ENCODE measurements around the gene TP53AIP1.

TP53AIP1 gene

GRCh38 chr11:128916037-128916572 is 26.6 kb downstream of the TP53AIP1 start:
- WGBS, 2 experiments (ENCODE audit: insufficient coverage in 2 of 2): no CpG with 5 or more reads among the region's 3 CpGs

GRCh38 chr11:128915149-128915521 is 27.5 kb downstream of the TP53AIP1 start:
- H3K36me3 ChIP-seq (ENCODE audit: control insufficient read depth, insufficient read depth, low read length): no peaks in the 10 kb centered on the region
- H3K27ac ChIP-seq (ENCODE audit: low read depth, low read length, severe bottlenecking): no peak overlapping the region
- no peaks in the 10 kb centered on the region for H3K4me1 ChIP-seq (ENCODE audit: control insufficient read depth, insufficient read depth, low read length, poor library complexity, severe bottlenecking)
- no peak overlapping the region for H3K4me3 ChIP-seq (ENCODE audit: extremely low read depth, insufficient read depth, low read length, poor library complexity, severe bottlenecking)
- H3K9me3 ChIP-seq (ENCODE audit: control insufficient read depth, low read length): no peaks in the 10 kb centered on the region
- WGBS, 2 experiments (ENCODE audit: insufficient coverage in 2 of 2): 88 to 100% methylated on average over 1 to 5 of the region's 6 CpGs

More at GRCh38 chr11:128916037-128916572, 26.6 kb downstream of the TP53AIP1 start:
- H3K9me3 ChIP-seq (ENCODE audit: control insufficient read depth, low read length): no peaks in the 10 kb centered on the region
- H3K27ac ChIP-seq (ENCODE audit: low read depth, low read length, severe bottlenecking): no peak overlapping the region
- no peaks in the 10 kb centered on the region for H3K36me3 ChIP-seq (ENCODE audit: control insufficient read depth, insufficient read depth, low read length)
- H3K4me1 ChIP-seq (ENCODE audit: control insufficient read depth, insufficient read depth, low read length, poor library complexity, severe bottlenecking): no peaks in the 10 kb centered on the region
- no peak overlapping the region for H3K4me3 ChIP-seq (ENCODE audit: extremely low read depth, insufficient read depth, low read length, poor library complexity, severe bottlenecking)

DNA sequence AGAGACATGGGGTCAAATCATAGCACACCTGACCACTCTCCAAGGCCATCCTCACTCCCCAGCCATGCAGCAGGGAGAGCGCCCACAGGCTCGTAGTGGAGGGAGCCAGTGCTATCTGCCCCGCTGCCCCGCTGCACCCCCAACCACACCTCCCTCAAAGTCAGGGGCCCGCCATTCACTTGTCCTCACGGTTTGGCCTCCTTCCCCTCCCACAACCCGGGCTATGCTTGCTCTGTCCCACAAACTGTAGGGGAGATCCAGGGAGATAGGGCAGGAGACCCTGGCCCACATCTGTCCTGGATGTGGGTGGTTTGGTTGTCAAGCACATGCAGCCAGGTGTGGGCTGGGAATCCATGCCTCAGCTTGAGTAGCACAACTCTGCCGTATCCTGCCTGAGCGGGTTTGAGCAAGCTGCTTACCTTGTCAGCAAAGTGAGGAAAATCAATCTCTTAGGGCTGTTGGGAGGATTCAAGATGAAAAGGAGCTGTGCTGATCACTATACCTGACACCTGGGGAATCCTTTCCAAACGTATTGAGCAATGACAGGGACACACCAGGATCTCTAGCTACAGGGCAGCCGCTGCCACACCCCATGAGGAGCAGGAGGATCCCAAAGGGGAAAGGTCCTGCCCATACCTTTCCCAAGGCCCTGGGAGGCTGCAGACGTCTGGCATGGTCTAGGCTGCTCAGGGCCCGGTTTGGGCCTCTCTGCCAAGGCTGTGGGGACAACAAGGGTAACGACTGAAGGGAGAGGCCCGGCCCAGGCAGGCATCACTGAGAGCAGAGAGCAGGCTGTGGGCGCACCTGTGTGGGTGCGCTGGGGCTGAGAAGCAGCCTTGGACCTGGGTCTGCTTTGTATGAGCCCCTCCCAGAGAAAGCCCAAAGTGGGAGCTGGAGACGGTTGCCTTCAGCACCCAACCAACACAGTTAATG is 28.2 kb downstream of the TP53AIP1 start:
- no peaks in the 10 kb centered on the region for H3K9me3 ChIP-seq (ENCODE audit: control insufficient read depth, low read length)
- no peak overlapping the region for H3K27ac ChIP-seq (ENCODE audit: low read depth, low read length, severe bottlenecking)
- no peak overlapping the region for H3K4me3 ChIP-seq (ENCODE audit: extremely low read depth, insufficient read depth, low read length, poor library complexity, severe bottlenecking)
- 83 to 90% methylated on average over 12 to 16 of the region's 18 CpGs for WGBS, 2 experiments (ENCODE audit: insufficient coverage in 2 of 2)
- H3K4me1 ChIP-seq (ENCODE audit: control insufficient read depth, insufficient read depth, low read length, poor library complexity, severe bottlenecking): no peaks in the 10 kb centered on the region
- no peaks in the 10 kb centered on the region for H3K36me3 ChIP-seq (ENCODE audit: control insufficient read depth, insufficient read depth, low read length)

DNA sequence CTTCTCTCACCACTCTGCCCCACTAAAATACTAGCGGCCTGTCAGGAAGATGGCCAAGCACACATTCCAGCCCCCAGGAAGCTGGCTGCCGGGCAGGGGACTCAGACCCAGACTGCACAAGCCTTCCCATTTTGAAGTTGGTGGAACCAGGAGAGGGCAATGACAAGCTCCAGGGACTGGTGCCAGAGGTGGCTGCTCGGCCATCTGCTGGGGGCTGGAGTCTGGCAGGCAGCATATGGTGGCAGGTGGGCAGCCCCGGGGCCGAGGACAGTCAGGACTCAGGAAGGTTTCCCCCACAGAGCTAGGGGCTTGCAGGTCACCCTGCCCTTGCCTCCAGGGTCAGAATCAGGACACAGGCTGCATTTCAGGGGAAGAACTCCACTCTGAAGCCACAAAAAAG is 28.9 kb downstream of the TP53AIP1 start:
- Histone ChIP-seq H3K9me3 (ENCODE audit: control insufficient read depth, low read length) (no peaks in the 10 kb centered on the region), H3K4me3 (ENCODE audit: extremely low read depth, insufficient read depth, low read length, poor library complexity, severe bottlenecking) (no peak overlapping the region), H3K36me3 (ENCODE audit: control insufficient read depth, insufficient read depth, low read length) (no peaks in the 10 kb centered on the region), H3K27ac (ENCODE audit: low read depth, low read length, severe bottlenecking) (no peak overlapping the region), H3K4me1 (ENCODE audit: control insufficient read depth, insufficient read depth, low read length, poor library complexity, severe bottlenecking) (peaks cover 6% of the 10 kb centered on the region)
- WGBS, 2 experiments (ENCODE audit: insufficient coverage in 2 of 2): 70 to 100% methylated on average over 1 to 3 of the region's 5 CpGs

DNA sequence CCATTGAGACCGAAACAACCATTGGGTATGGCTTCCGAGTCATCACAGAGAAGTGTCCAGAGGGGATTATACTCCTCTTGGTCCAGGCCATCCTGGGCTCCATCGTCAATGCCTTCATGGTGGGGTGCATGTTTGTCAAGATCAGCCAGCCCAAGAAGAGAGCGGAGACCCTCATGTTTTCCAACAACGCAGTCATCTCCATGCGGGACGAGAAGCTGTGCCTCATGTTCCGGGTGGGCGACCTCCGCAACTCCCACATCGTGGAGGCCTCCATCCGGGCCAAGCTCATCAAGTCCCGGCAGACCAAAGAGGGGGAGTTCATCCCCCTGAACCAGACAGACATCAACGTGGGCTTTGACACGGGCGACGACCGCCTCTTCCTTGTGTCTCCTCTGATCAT is 31.0 kb downstream of the TP53AIP1 start:
- Histone ChIP-seq H3K4me3 (ENCODE audit: extremely low read depth, insufficient read depth, low read length, poor library complexity, severe bottlenecking) (no peak overlapping the region), H3K4me1 (ENCODE audit: control insufficient read depth, insufficient read depth, low read length, poor library complexity, severe bottlenecking) (peaks cover 15% of the 10 kb centered on the region), H3K36me3 (ENCODE audit: control insufficient read depth, insufficient read depth, low read length) (no peaks in the 10 kb centered on the region), H3K27ac (ENCODE audit: low read depth, low read length, severe bottlenecking) (no peak overlapping the region), H3K9me3 (ENCODE audit: control insufficient read depth, low read length) (peaks cover 4% of the 10 kb centered on the region)
- 92 to 93% methylated on average over 11 to 18 of the region's 18 CpGs for WGBS, 2 experiments (ENCODE audit: insufficient coverage in 2 of 2)

- Histone ChIP-seq H3K9me3 (ENCODE audit: control insufficient read depth, low read length) (peaks cover 8% of the 10 kb centered on the region), H3K4me1 (ENCODE audit: control insufficient read depth, insufficient read depth, low read length, poor library complexity, severe bottlenecking) (peaks cover 15% of the 10 kb centered on the region), H3K4me3 (ENCODE audit: extremely low read depth, insufficient read depth, low read length, poor library complexity, severe bottlenecking) (no peak overlapping the region), H3K36me3 (ENCODE audit: control insufficient read depth, insufficient read depth, low read length) (no peaks in the 10 kb centered on the region), H3K27ac (ENCODE audit: low read depth, low read length, severe bottlenecking) (no peak overlapping the region)
- 95 to 97% methylated on average over 17 of the region's 17 CpGs for WGBS, 2 experiments (ENCODE audit: insufficient coverage in 2 of 2)
These were observed 31.4 kb downstream of the TP53AIP1 start for GRCh38 chr11:128911239-128911638.

DNA sequence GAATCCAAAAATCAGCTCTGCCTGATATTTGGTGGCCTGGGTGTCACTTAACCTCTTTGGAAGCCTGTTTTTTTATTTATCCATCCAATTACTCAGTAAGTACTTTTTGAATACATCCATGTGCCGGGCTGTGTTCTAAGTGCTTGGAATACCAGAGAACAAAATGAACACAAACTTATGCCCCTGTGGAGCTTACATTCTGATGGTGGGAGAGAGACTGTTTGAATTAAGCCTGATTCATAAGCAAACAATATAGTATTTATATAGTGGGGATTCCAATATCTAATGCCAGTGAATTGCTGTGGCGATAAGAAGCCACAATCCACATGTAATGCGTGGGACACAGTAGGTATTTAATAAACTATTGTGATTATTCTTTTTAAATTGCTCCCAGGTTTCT is 32.1 kb downstream of the TP53AIP1 start:
- no peaks in the 10 kb centered on the region for H3K36me3 ChIP-seq (ENCODE audit: control insufficient read depth, insufficient read depth, low read length)
- no peak overlapping the region for H3K4me3 ChIP-seq (ENCODE audit: extremely low read depth, insufficient read depth, low read length, poor library complexity, severe bottlenecking)
- peaks cover 15% of the 10 kb centered on the region for H3K4me1 ChIP-seq (ENCODE audit: control insufficient read depth, insufficient read depth, low read length, poor library complexity, severe bottlenecking)
- 100% methylated on average over 1 of the region's 3 CpGs; no CpG with 5 or more reads in 1 of the 2 experiments for WGBS, 2 experiments (ENCODE audit: insufficient coverage in 2 of 2)
- peaks cover 9% of the 10 kb centered on the region for H3K9me3 ChIP-seq (ENCODE audit: control insufficient read depth, low read length)
- no peak overlapping the region for H3K27ac ChIP-seq (ENCODE audit: low read depth, low read length, severe bottlenecking)

DNA sequence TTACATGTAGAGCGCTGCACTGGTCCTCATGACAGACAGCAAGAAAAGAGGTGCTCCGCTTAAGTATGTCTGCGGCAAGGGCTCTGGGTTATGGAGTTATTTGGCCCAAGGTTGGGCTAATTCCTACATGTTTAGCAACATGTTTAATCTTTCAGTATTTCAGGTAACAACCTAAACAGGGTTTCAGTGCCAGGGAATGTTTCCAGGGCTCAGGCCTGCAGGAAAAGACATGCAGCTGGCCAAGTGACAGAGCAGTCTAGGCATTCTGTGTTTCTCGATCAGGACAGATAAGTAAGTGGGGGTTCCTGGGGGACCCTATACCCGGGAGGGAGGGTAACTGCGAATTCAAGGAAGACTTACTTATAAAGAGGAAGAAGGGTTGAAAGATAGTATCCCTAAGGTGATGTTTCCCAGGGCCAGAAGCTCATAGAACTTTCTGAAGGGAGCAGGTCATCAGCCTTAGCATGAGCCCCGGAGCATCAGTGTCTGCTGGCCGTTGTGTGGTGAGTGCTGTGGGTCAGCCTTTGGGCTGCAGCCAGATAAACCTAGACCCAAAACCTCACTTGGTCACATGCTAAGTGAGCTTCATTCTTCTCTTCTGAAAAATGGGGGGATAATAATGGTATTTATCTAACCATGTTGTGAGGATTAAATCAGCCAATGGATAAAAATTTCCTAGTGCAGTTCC is 33.1 kb downstream of the TP53AIP1 start:
- no peaks in the 10 kb centered on the region for H3K36me3 ChIP-seq (ENCODE audit: control insufficient read depth, insufficient read depth, low read length)
- peaks cover 19% of the 10 kb centered on the region for H3K4me1 ChIP-seq (ENCODE audit: control insufficient read depth, insufficient read depth, low read length, poor library complexity, severe bottlenecking)
- H3K27ac ChIP-seq (ENCODE audit: low read depth, low read length, severe bottlenecking): no peak overlapping the region
- H3K9me3 ChIP-seq (ENCODE audit: control insufficient read depth, low read length): peaks cover 9% of the 10 kb centered on the region
- 88 to 96% methylated on average over 6 to 7 of the region's 8 CpGs for WGBS, 2 experiments (ENCODE audit: insufficient coverage in 2 of 2)
- no peak overlapping the region for H3K4me3 ChIP-seq (ENCODE audit: extremely low read depth, insufficient read depth, low read length, poor library complexity, severe bottlenecking)

DNA sequence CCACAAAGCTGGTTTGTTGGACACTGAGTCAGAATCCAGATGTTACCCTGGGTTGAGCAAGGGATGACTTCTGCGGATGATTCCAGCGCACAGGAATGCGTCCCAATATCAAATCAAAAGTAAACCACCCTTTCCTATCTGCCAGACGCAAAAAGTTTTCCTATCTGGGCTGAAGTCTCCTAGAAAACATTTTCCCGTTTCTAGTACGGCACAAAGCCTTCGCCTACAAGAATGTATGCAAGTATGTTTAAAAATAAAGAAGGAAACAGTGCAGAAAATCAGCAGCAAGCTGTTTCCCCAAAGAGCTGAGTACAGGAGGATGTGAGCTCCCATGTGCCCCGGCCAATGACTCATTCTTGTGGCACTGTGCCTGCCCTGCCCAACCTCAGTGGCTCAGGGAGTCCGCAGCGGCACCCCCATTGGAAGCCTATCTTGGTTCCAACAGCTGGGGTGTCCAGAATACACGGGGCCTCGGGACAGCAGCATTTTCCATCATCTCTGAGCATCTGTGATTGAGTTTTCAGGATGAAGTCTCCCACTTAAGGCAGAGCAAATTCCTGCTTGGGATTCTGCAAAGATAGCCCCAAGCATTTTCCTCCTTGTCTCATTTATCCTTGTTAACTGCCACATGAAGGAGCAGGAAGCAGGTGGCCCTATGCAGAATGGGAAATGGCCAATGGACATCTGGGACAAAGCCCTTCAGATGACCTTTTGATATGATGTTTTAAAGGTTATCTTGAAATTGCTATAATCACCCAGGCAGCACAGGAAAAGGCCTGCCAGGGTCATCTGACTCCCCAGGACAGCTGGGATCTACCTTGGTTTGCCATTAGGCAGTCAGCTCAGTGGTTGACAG is 34.1 kb downstream of the TP53AIP1 start:
- no peak overlapping the region for H3K4me3 ChIP-seq (ENCODE audit: extremely low read depth, insufficient read depth, low read length, poor library complexity, severe bottlenecking)
- H3K27ac ChIP-seq (ENCODE audit: low read depth, low read length, severe bottlenecking): no peak overlapping the region
- H3K4me1 ChIP-seq (ENCODE audit: control insufficient read depth, insufficient read depth, low read length, poor library complexity, severe bottlenecking): peaks cover 23% of the 10 kb centered on the region
- WGBS, 2 experiments (ENCODE audit: insufficient coverage in 2 of 2): 88 to 92% methylated on average over 8 to 10 of the region's 12 CpGs
- no peaks in the 10 kb centered on the region for H3K36me3 ChIP-seq (ENCODE audit: control insufficient read depth, insufficient read depth, low read length)
- H3K9me3 ChIP-seq (ENCODE audit: control insufficient read depth, low read length): peaks cover 9% of the 10 kb centered on the region

- Histone ChIP-seq H3K27ac (ENCODE audit: low read depth, low read length, severe bottlenecking) (no peak overlapping the region), H3K4me1 (ENCODE audit: control insufficient read depth, insufficient read depth, low read length, poor library complexity, severe bottlenecking) (peaks cover 31% of the 10 kb centered on the region), H3K4me3 (ENCODE audit: extremely low read depth, insufficient read depth, low read length, poor library complexity, severe bottlenecking) (no peak overlapping the region), H3K9me3 (ENCODE audit: control insufficient read depth, low read length) (peaks cover 9% of the 10 kb centered on the region), H3K36me3 (ENCODE audit: control insufficient read depth, insufficient read depth, low read length) (no peaks in the 10 kb centered on the region)
- no CpG with 5 or more reads among the region's 4 CpGs for WGBS, 2 experiments (ENCODE audit: insufficient coverage in 2 of 2)
These were observed 35.1 kb downstream of the TP53AIP1 start for GRCh38 chr11:128907585-128907984.

All from mesodermal cell (in vitro differentiated cells).